K562 (cell line): ENCODE results near the gene RNU6-8. TPM values are rescaled to one million over a fixed set of nuclear protein-coding genes. Genes with fewer than 3 reads are reported as not detected.

Experiments
- ATF7 ChIP-seq: fragments of 450-650 bp; IDR thresholded peaks from 2 replicates; pipeline ENCODE4 v1.7.1; 2014; ENCODE audit warnings: mild to moderate bottlenecking, moderate library complexity
- CBX8 ChIP-seq: fragments of 200-600 bp; sonication (generic); IDR thresholded peaks from 2 replicates; pipeline ENCODE4 v1.6.1; 2012; ENCODE audit warnings: borderline replicate concordance, mixed run types, low read depth, mild to moderate bottlenecking, moderate library complexity, mixed read lengths, low read length, control low read depth, inconsistent platforms; ENCODE audit not compliant: poor library complexity, severe bottlenecking; ENCODE audit errors: extremely low read depth
- FOSL1 ChIP-seq: fragments of 200-800 bp; sonication (Bioruptor generic); conservative IDR thresholded peaks from 2 replicates; pipeline ENCODE4 v1.6.1; 2016; ENCODE audit warnings: missing genetic modification characterization, missing compliant biosample characterization
- HDAC8 ChIP-seq: fragments of 450-650 bp; IDR thresholded peaks from 2 replicates; pipeline ENCODE4 v1.6.1; 2016; ENCODE audit warnings: mild to moderate bottlenecking, missing genetic modification characterization, moderate library complexity, missing compliant biosample characterization
- KLF10 ChIP-seq: fragments of 250-450 bp; sonication (Bioruptor Pico); IDR thresholded peaks from 2 replicates; pipeline ENCODE4 v1.6.1; 2021; ENCODE audit warnings: matching md5 sums
- KLF13 ChIP-seq: fragments of 450-650 bp; IDR thresholded peaks from 2 replicates; pipeline ENCODE4 v1.6.1; 2016; ENCODE audit warnings: missing genetic modification characterization, low read depth, mild to moderate bottlenecking, missing compliant biosample characterization, moderate library complexity, borderline replicate concordance
- NCOA1 ChIP-seq: fragments of 450-650 bp; IDR thresholded peaks from 2 replicates; pipeline ENCODE4 v1.6.1; 2016; ENCODE audit warnings: low read depth
- NFATC3 ChIP-seq: fragments of 450-650 bp; IDR thresholded peaks from 2 replicates; pipeline ENCODE4 v1.6.1; 2017; ENCODE audit warnings: mild to moderate bottlenecking
- NFE2L1 ChIP-seq: fragments of 450-650 bp; IDR thresholded peaks from 2 replicates; pipeline ENCODE4 v1.6.1; 2016; ENCODE audit warnings: missing genetic modification characterization, low read depth, mild to moderate bottlenecking, missing compliant biosample characterization, moderate library complexity, borderline replicate concordance
- POLR2G ChIP-seq: fragments of 200-400 bp; formaldehyde crosslinking; IDR thresholded peaks from 2 replicates; pipeline ENCODE4 v1.6.1; 2017; ENCODE audit warnings: low read depth, mild to moderate bottlenecking, antibody characterized with exemption, low read length, moderate library complexity
- PURB ChIP-seq: sonication (generic); formaldehyde crosslinking; IDR thresholded peaks from 2 replicates; pipeline ENCODE4 v1.9.0; 2021; ENCODE audit warnings: low read depth, mild to moderate bottlenecking, missing genetic modification reagents
- RBM34 ChIP-seq: fragments of 200-400 bp; formaldehyde crosslinking; IDR thresholded peaks from 2 replicates; pipeline ENCODE4 v1.6.1; 2018; ENCODE audit warnings: low read length, borderline replicate concordance; ENCODE audit not compliant: insufficient read depth
- SAP30 ChIP-seq: fragments of 200-600 bp; sonication (generic); IDR thresholded peaks from 2 replicates; pipeline ENCODE4 v1.6.1; 2012; ENCODE audit warnings: borderline replicate concordance, low read depth, mild to moderate bottlenecking, moderate library complexity, low read length, control low read depth, inconsistent platforms; ENCODE audit not compliant: insufficient read depth, poor library complexity, severe bottlenecking
- SNIP1 ChIP-seq: fragments of 450-650 bp; IDR thresholded peaks from 2 replicates; pipeline ENCODE4 v1.7.1; 2017; ENCODE audit warnings: low read depth, mild to moderate bottlenecking
- USF1 ChIP-seq: sonication (generic); formaldehyde crosslinking; IDR thresholded peaks from 2 replicates; pipeline ENCODE4 v1.9.0; 2022; ENCODE audit warnings: mild to moderate bottlenecking, missing genetic modification reagents
- XRCC5 ChIP-seq: fragments of 200-400 bp; formaldehyde crosslinking; IDR thresholded peaks from 2 replicates; pipeline ENCODE4 v1.6.1; 2017; ENCODE audit warnings: low read depth, mild to moderate bottlenecking, low read length
- ZNF12 ChIP-seq: sonication (generic); formaldehyde crosslinking; IDR thresholded peaks from 2 replicates; pipeline ENCODE4 v1.4.0; 2020; ENCODE audit warnings: mild to moderate bottlenecking, missing genetic modification reagents
- ZNF263 ChIP-seq: sonication (generic); formaldehyde crosslinking; IDR thresholded peaks from 2 replicates; pipeline ENCODE4 v1.8.0; 2022; ENCODE audit warnings: mild to moderate bottlenecking, missing genetic modification reagents, borderline replicate concordance
- polyA plus RNA-seq, 8 experiments: library from polyadenylated mRNA; depleted of rRNA in 4 of 8; stranded (reverse) in 5 of 8; unstranded in 3 of 8; fragments of >200 nt; fragmentation: Nextera tagmentation in 2 of 8; fragmentation: Illumina TruSeq in 1 of 8; extraction: Ambion mirVana in 2 of 8; extraction: Trizol in 1 of 8; gene quantifications; 2 replicates each; pipeline versions ENCODE4 v1.2.1 to v1.2.3, GENCODE V29; 2011 to 2014; ENCODE audit warnings: inconsistent platforms in 1 of 8, missing spikeins in 1 of 8
- total RNA-seq, 7 experiments: library from RNA; depleted of rRNA in 6 of 7; stranded (reverse); fragments of >200 nt in 6 of 7; fragmentation: Illumina TruSeq in 2 of 7; extraction: Trizol in 2 of 7; gene quantifications; 2 replicates each; pipeline versions ENCODE4 v1.2.1 to v1.2.3, GENCODE V29; 2011 to 2021; ENCODE audit warnings: low replicate concordance in 1 of 7
- TF ChIP-seq, protein P1 (sequence below): sonication (generic); IDR thresholded peaks from 2 replicates; pipeline ENCODE4 v1.6.1; 2016
- TF ChIP-seq, protein P2 (sequence below), 2 experiments: fragments of 450-650 bp in 1 of 2; sonication (generic) in 1 of 2; formaldehyde crosslinking in 1 of 2; IDR thresholded peaks in 1 of 2; conservative IDR thresholded peaks in 1 of 2; 2 replicates each; pipeline versions ENCODE4 v1.6.1 to v1.8.1; 2016 to 2023; ENCODE audit warnings: mild to moderate bottlenecking in 2 of 2, moderate library complexity in 2 of 2, inconsistent platforms in 1 of 2, missing genetic modification reagents in 1 of 2
- TF ChIP-seq, protein P3 (sequence below): fragments of 250-450 bp; sonication (Bioruptor Pico); IDR thresholded peaks from 2 replicates; pipeline ENCODE4 v1.8.0; 2021; ENCODE audit warnings: moderate library complexity, mild to moderate bottlenecking, inconsistent platforms
- TF ChIP-seq, protein P4 (sequence below): fragments of 450-650 bp; formaldehyde crosslinking; IDR thresholded peaks from 2 replicates; pipeline ENCODE4 v1.4.0; 2020; ENCODE audit warnings: mild to moderate bottlenecking, moderate library complexity

Gene RNU6-8
- total and polyA plus RNA-seq, 9 of the 15 experiments (the other 6 are each of a cell fraction or from before 2014, with no cell fraction given): not detected

DNA sequence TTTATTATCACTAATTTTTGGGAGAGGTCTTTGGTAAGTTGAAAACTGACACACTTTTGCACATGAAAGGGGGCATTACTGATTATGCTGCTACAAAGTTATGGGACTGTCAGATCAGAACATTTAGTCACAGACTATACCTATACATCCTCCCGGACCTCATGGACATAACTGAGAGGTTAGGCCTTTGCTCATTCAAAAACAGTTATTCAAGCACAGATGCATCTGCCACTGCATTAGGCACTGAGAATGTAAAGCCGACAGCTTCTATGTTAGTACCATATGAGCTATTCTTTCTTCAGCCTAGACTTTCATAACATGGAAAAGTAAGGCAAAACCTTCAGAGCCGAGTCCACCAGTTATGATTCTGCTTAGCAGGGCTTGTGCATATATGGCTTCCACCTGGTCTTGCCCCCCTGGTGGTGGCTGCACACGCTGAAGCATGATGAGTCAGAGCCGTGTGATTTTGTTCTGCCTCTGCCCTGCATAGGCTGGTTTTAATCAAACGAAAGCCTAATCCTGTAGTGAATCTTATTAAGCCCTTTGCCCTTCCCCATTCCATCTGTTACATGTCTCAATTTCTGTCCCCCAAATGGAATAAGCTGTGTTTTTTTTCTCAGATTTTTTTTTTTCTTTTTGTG lies 21.8 kb upstream of the RNU6-8 start (continued):
- TF ChIP-seq ZNF263 (no peak), NFE2L1 (tag) (no peak), POLR2G (no peak), XRCC5 (no peak), ATF7 (no peak), CBX8 (no peak), ZNF12 (CRISPR knock-in tag) (no peak), SNIP1 (no peak), RBM34 (no peak), NFATC3 (no peak), SAP30 (no peak), PURB (CRISPR knock-in tag) (no peak), USF1 (no peak), NCOA1 (no peak), HDAC8 (tag) (no peak), KLF13 (tag) (no peak), FOSL1 (tag) (peak; percentile 88), KLF10 (no peak)
- TF ChIP-seq, protein P1, sequence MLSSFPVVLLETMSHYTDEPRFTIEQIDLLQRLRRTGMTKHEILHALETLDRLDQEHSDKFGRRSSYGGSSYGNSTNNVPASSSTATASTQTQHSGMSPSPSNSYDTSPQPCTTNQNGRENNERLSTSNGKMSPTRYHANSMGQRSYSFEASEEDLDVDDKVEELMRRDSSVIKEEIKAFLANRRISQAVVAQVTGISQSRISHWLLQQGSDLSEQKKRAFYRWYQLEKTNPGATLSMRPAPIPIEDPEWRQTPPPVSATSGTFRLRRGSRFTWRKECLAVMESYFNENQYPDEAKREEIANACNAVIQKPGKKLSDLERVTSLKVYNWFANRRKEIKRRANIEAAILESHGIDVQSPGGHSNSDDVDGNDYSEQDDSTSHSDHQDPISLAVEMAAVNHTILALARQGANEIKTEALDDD: no peak
- TF ChIP-seq, protein P2, sequence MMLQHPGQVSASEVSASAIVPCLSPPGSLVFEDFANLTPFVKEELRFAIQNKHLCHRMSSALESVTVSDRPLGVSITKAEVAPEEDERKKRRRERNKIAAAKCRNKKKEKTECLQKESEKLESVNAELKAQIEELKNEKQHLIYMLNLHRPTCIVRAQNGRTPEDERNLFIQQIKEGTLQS (IDR thresholded peaks at IDR 0.05): peak; percentile 83
- TF ChIP-seq, protein P2 (CRISPR knock-in tag; conservative IDR thresholded peaks at IDR 0.05): no peak
- TF ChIP-seq, protein P3, sequence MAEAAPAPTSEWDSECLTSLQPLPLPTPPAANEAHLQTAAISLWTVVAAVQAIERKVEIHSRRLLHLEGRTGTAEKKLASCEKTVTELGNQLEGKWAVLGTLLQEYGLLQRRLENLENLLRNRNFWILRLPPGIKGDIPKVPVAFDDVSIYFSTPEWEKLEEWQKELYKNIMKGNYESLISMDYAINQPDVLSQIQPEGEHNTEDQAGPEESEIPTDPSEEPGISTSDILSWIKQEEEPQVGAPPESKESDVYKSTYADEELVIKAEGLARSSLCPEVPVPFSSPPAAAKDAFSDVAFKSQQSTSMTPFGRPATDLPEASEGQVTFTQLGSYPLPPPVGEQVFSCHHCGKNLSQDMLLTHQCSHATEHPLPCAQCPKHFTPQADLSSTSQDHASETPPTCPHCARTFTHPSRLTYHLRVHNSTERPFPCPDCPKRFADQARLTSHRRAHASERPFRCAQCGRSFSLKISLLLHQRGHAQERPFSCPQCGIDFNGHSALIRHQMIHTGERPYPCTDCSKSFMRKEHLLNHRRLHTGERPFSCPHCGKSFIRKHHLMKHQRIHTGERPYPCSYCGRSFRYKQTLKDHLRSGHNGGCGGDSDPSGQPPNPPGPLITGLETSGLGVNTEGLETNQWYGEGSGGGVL (CRISPR knock-in tag): no peak
- TF ChIP-seq, protein P4, sequence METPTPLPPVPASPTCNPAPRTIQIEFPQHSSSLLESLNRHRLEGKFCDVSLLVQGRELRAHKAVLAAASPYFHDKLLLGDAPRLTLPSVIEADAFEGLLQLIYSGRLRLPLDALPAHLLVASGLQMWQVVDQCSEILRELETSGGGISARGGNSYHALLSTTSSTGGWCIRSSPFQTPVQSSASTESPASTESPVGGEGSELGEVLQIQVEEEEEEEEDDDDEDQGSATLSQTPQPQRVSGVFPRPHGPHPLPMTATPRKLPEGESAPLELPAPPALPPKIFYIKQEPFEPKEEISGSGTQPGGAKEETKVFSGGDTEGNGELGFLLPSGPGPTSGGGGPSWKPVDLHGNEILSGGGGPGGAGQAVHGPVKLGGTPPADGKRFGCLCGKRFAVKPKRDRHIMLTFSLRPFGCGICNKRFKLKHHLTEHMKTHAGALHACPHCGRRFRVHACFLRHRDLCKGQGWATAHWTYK (CRISPR knock-in tag): no peak
